ENCODE results near the gene AUTS2.
"Not testable (repeated sequence)": the region's sequence is repeated elsewhere in the genome, so short reads cannot be mapped to it uniquely, and the experiment has no call there.

AUTS2 gene

GRCh38 chr7:69764681-69765080, 166.4 kb downstream of the AUTS2 start:
- DNase-seq = no peak

GRCh38 chr7:69765879-69766278, 167.6 kb downstream of the AUTS2 start:
- no peak for DNase-seq

GRCh38 chr7:69768986-69769595, 170.8 kb downstream of the AUTS2 start:
- no peak for DNase-seq

GRCh38 chr7:69769826-69770225, 171.6 kb downstream of the AUTS2 start:
- no peak for DNase-seq

- no peak for DNase-seq
Observed at GRCh38 chr7:69770613-69771012, 172.3 kb downstream of the AUTS2 start.

- no peak for DNase-seq
Observed at GRCh38 chr7:69772718-69773436, 174.6 kb downstream of the AUTS2 start.

GRCh38 chr7:69773535-69774225, 175.4 kb downstream of the AUTS2 start:
- no peak for DNase-seq

GRCh38 chr7:69775231-69775771, 177.0 kb downstream of the AUTS2 start:
- DNase-seq = peak; percentile 63

- no peak for DNase-seq
Observed at GRCh38 chr7:69776611-69777010, 178.3 kb downstream of the AUTS2 start.

- DNase-seq = no peak
Observed at GRCh38 chr7:69778138-69778537, 179.9 kb downstream of the AUTS2 start.

- DNase-seq = no peak
Observed at GRCh38 chr7:69780379-69780778, 182.1 kb downstream of the AUTS2 start.

GRCh38 chr7:69781412-69781846, 183.2 kb downstream of the AUTS2 start:
- DNase-seq = no peak

GRCh38 chr7:69782917-69783684, 184.8 kb downstream of the AUTS2 start:
- peak; percentile 88 for DNase-seq

- not testable (repeated sequence) for DNase-seq
Observed at GRCh38 chr7:69786130-69786529, 187.9 kb downstream of the AUTS2 start.

- no peak for DNase-seq
Observed at GRCh38 chr7:69786730-69787395, 188.6 kb downstream of the AUTS2 start.

- peak; percentile 30 for DNase-seq
Observed at GRCh38 chr7:69787736-69788431, 189.6 kb downstream of the AUTS2 start.

GRCh38 chr7:69789563-69789962, 191.3 kb downstream of the AUTS2 start:
- no peak for DNase-seq

- no peak for DNase-seq
Observed at GRCh38 chr7:69790977-69791724, 192.9 kb downstream of the AUTS2 start.

- no peak for DNase-seq
Observed at GRCh38 chr7:69791739-69792138, 193.5 kb downstream of the AUTS2 start.

- DNase-seq = no peak
Observed at GRCh38 chr7:69795932-69796331, 197.7 kb downstream of the AUTS2 start.

- DNase-seq = no peak
Observed at GRCh38 chr7:69796416-69796815, 198.1 kb downstream of the AUTS2 start.

Measured in right hindlimb (tissue), 1 donor.